B cell (primary cell): ENCODE results near the gene RELL2. TPM values are rescaled to one million over a fixed set of nuclear protein-coding genes. Genes with fewer than 3 reads are reported as not detected.

Experiments used
- ATAC-seq: fragments of 200-7000 bp; cut with Tn5 transposase; one replicate; pipeline ENCODE4 v1.10.0; 2021; ENCODE audit warnings: low read depth, mild to moderate bottlenecking, moderate number of reproducible peaks, moderate library complexity
- CTCF ChIA-PET: fragments of 350-600 bp; sonication (Branson Sonifier 250); formaldehyde crosslinking; loops from one replicate; lab custom pipeline; 2021; ENCODE audit warnings: antibody characterized with exemption, inconsistent platforms; lab: Charles Lee
- POLR2A ChIA-PET: fragments of 350-600 bp; sonication (Branson Sonifier 250); formaldehyde crosslinking; loops from one replicate; lab custom pipeline; 2021; ENCODE audit warnings: antibody characterized with exemption; lab: Charles Lee
- DNase-seq: peaks from one replicate; pipeline ENCODE4 v3.0.0; 2013
- H2AFZ ChIP-seq: 2 replicates; pipeline ENCODE4 v1.6.1; 2012; ENCODE audit warnings: mild to moderate bottlenecking, low read depth, low read length; ENCODE audit not compliant: insufficient read depth, poor library complexity, severe bottlenecking
- H3K27ac ChIP-seq, 2 donors: 1 replicate in 1 of 2; 2 replicates in 1 of 2; pipeline ENCODE4 v1.5.1; 2012 to 2013; ENCODE audit warnings: low read length in 2 of 2, mild to moderate bottlenecking in 2 of 2, moderate library complexity in 1 of 2
- H3K27me3 ChIP-seq, 4 experiments: fragments of 200-600 bp in 1 of 4; sonication (generic) in 1 of 4; replicated peaks in 1 of 4; 1 replicate in 2 of 4; 2 replicates in 2 of 4; pipeline versions ENCODE4 v1.6.1 to v1.7.0; 2013 to 2016; ENCODE audit warnings: low read length in 3 of 4, mild to moderate bottlenecking in 2 of 4, mixed read lengths in 1 of 4, moderate library complexity in 1 of 4; ENCODE audit not compliant: insufficient read depth in 4 of 4, control insufficient read depth in 3 of 4; ENCODE audit errors: control extremely low read depth in 1 of 4
- H3K36me3 ChIP-seq, 2 experiments: replicated peaks in 1 of 2; 1 replicate in 1 of 2; 2 replicates in 1 of 2; pipeline versions ENCODE4 v1.6.1 to v1.7.1; 2013; ENCODE audit warnings: low read length in 1 of 2; ENCODE audit not compliant: insufficient read depth in 2 of 2, control insufficient read depth in 1 of 2; ENCODE audit errors: control extremely low read depth in 1 of 2, extremely low read depth in 1 of 2
- H3K4me1 ChIP-seq, 2 donors: fragments of 200-600 bp in 1 of 2; sonication (generic) in 1 of 2; 1 replicate in 1 of 2; 2 replicates in 1 of 2; pipeline versions ENCODE4 v1.5.1 to v1.6.1; 2013 to 2017; ENCODE audit warnings: low read length in 2 of 2; ENCODE audit not compliant: control insufficient read depth in 2 of 2, insufficient read depth in 2 of 2
- H3K4me2 ChIP-seq: replicated peaks from 2 replicates; pipeline ENCODE3; 2012; ENCODE audit warnings: mild to moderate bottlenecking, low read depth, low read length; ENCODE audit not compliant: poor library complexity, severe bottlenecking
- H3K4me3 ChIP-seq, 5 experiments: fragments of 200-600 bp in 1 of 5; sonication (generic) in 1 of 5; 1 replicate in 3 of 5; 2 replicates in 2 of 5; pipeline versions ENCODE4 v1.5.1 to v1.7.0; 2011 to 2016; ENCODE audit warnings: low read length in 4 of 5, mild to moderate bottlenecking in 4 of 5, low read depth in 2 of 5, control low read depth in 1 of 5, moderate library complexity in 1 of 5; ENCODE audit not compliant: insufficient read depth in 1 of 5; ENCODE audit errors: control extremely low read depth in 1 of 5, extremely low read depth in 1 of 5
- H3K79me2 ChIP-seq: fragments of 200-600 bp; sonication (generic); one replicate; pipeline ENCODE4 v1.6.0; 2016; ENCODE audit warnings: low read length; ENCODE audit not compliant: control insufficient read depth, insufficient read depth
- H3K9ac ChIP-seq: fragments of 200-600 bp; sonication (generic); 2 replicates; pipeline ENCODE4 v1.6.1; 2017; ENCODE audit warnings: mild to moderate bottlenecking, low read length, moderate library complexity
- H3K9me3 ChIP-seq, 3 donors: one replicate each; pipeline versions ENCODE4 v1.6.1 to v1.7.1; 2013; ENCODE audit warnings: low read length in 2 of 3; ENCODE audit not compliant: control insufficient read depth in 2 of 3, insufficient read depth in 1 of 3; ENCODE audit errors: control extremely low read depth in 1 of 3
- H4K20me1 ChIP-seq: 2 replicates; pipeline ENCODE4 v1.6.0; 2012; ENCODE audit warnings: mild to moderate bottlenecking, low read length; ENCODE audit not compliant: insufficient read depth, control insufficient read depth, poor library complexity, severe bottlenecking
- H3K27ac Mint-ChIP-seq: one replicate; pipeline ENCODE4 v1.8.0; 2021; ENCODE audit warnings: mixed read lengths
- H3K27me3 Mint-ChIP-seq: one replicate; pipeline ENCODE4 v1.8.0; 2021; ENCODE audit warnings: mixed read lengths
- H3K4me1 Mint-ChIP-seq: one replicate; pipeline ENCODE4 v1.8.0; 2021; ENCODE audit warnings: mixed read lengths
- H3K4me3 Mint-ChIP-seq: one replicate; pipeline ENCODE4 v1.8.0; 2021; ENCODE audit warnings: mixed read lengths
- H3K9me3 Mint-ChIP-seq: one replicate; pipeline ENCODE4 v1.8.0; 2022; ENCODE audit warnings: mixed read lengths; ENCODE audit not compliant: insufficient read depth
- EZH2 ChIP-seq: IDR thresholded peaks from 2 replicates; pipeline ENCODE4 v1.6.1; 2012; ENCODE audit warnings: borderline replicate concordance, low read depth, mild to moderate bottlenecking, moderate library complexity, low read length; ENCODE audit not compliant: insufficient read depth, poor library complexity, severe bottlenecking
- WGBS: methylation state at CpG from one replicate; pipeline ENCODE4 v1.1.5; 2013; ENCODE audit warnings: missing lambda C conversion rate; ENCODE audit not compliant: insufficient coverage; 5-methylcytosine and 5-hydroxymethylcytosine counted together
- intact Hi-C: fragments of 100-400 bp; cut with micrococcal nuclease; formaldehyde crosslinking; loops from one replicate; pipeline ENCODE4 v1.10.0; 2022
- polyA minus RNA-seq: library from RNA; depleted of rRNA, polyadenylated mRNA; stranded (reverse); fragments of >200 nt; gene quantifications from 2 replicates; pipeline ENCODE4 v1.2.3, GENCODE V29; 2012
- polyA plus RNA-seq: library from polyadenylated mRNA; depleted of rRNA; stranded (reverse); fragments of >200 nt; gene quantifications from 2 replicates; pipeline ENCODE4 v1.2.3, GENCODE V29; 2012
- total RNA-seq, 2 donors: library from RNA; stranded (reverse); fragments of 120-200 nt in 1 of 2; gene quantifications; 1 replicate in 1 of 2; 2 replicates in 1 of 2; pipeline versions ENCODE4 v1.2.3 to v1.2.4, GENCODE V29; 2013 to 2022
- TF ChIP-seq, protein P1 (sequence below): fragments of 200-600 bp; IDR thresholded peaks from one replicate; pipeline ENCODE4 v1.8.0; 2022; ENCODE audit warnings: antibody characterized with exemption, mild to moderate bottlenecking

The RELL2 gene, protein sequence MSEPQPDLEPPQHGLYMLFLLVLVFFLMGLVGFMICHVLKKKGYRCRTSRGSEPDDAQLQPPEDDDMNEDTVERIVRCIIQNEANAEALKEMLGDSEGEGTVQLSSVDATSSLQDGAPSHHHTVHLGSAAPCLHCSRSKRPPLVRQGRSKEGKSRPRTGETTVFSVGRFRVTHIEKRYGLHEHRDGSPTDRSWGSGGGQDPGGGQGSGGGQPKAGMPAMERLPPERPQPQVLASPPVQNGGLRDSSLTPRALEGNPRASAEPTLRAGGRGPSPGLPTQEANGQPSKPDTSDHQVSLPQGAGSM
- total RNA-seq, result 11.6 and 12.1 TPM in 2 replicates
- total RNA-seq (2013), result 13.0 TPM
- 34.4 and 48.9 TPM in 2 replicates for polyA plus RNA-seq
- 13.6 and 13.8 TPM in 2 replicates for polyA minus RNA-seq

DNA sequence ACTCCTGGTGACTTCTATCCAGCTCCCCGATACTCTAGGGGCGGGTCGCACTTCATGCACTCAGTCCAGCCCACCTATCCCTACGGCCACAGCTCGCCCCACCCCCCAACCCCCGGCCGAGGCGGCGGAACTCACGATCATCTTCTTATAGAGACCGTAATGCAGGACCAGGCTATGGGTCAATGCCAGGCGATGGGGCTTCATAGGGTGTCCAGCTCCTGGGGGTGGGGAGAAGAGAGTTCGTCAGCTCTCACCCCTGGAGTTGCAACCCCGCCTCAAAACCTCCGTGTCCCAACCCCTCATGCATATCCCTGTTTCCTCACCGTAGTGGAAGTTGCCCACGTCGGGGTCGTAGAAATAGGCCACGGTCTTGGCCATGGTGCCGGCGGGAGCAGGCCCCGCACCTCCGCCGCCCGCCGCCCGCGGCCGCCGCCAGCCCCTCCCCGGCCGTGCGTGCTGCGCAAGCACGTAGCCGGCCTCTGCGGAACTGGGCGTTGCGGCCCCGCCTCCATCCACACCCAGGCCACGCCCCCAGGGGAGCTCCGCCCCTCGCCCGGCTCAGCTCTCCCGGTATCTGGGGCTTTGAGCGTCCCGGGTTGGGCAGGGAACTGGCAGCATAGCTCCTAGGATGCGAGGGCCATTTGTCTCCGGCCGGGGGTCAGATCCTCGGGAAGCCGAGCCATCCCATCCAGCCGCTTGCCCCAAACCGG, at the start of gene RELL2, which contains the start of gene HDAC3:
RELL2 (plus strand) TSS at position 585 of the 710 bp plus-strand sequence. CDS start 1,229 bp downstream, outside the sequence.
HDAC3 (minus strand) TSS at position 437 of the 710 bp plus-strand sequence; CDS start at position 378, 59 bp downstream.
- H3K36me3 ChIP-seq, result peaks cover 0 to 17% of the 10 kb centered on the region in 2 experiments
- H3K79me2 ChIP-seq, result peaks cover 51% of the 10 kb centered on the region
- Mint-ChIP-seq H3K27me3 (no peaks in the 10 kb centered on the region), H3K27ac (peak within 1 kb of the TSS; percentile 85), H3K9me3 (no peaks in the 10 kb centered on the region), H3K4me1 (peaks cover 39% of the 10 kb centered on the region), H3K4me3 (peak within 1 kb of the TSS; percentile 94)
- peak within 1 kb of the TSS; percentile 93 for H3K4me2 ChIP-seq
- intact Hi-C loops, result loop anchor here (1.0 to 2.0 kb wide), 6 partner anchors 15 to 333 kb away; partner anchors contain the start of genes DELE1, FCHSD1 and RNF14
- no peaks in the 10 kb centered on the region for H3K9me3 ChIP-seq
- H3K9ac ChIP-seq, result peak within 1 kb of the TSS; percentile 97
- ATAC-seq (peak; percentile 89), DNase-seq (peak; percentile 94)
- POLR2A ChIA-PET, result interaction anchor here (0.5 to 3.6 kb wide), 12 partner anchors 12 to 239 kb away, joined by 3 to 22 read pairs (median 4); partner anchors contain the start of genes DIAPH1 and FCHSD1
- H4K20me1 ChIP-seq, result peaks cover 23% of the 10 kb centered on the region
- H2AFZ ChIP-seq, result peak within 1 kb of the TSS; percentile 97
- TF ChIP-seq EZH2, result no peak
- TF ChIP-seq, protein P1, sequence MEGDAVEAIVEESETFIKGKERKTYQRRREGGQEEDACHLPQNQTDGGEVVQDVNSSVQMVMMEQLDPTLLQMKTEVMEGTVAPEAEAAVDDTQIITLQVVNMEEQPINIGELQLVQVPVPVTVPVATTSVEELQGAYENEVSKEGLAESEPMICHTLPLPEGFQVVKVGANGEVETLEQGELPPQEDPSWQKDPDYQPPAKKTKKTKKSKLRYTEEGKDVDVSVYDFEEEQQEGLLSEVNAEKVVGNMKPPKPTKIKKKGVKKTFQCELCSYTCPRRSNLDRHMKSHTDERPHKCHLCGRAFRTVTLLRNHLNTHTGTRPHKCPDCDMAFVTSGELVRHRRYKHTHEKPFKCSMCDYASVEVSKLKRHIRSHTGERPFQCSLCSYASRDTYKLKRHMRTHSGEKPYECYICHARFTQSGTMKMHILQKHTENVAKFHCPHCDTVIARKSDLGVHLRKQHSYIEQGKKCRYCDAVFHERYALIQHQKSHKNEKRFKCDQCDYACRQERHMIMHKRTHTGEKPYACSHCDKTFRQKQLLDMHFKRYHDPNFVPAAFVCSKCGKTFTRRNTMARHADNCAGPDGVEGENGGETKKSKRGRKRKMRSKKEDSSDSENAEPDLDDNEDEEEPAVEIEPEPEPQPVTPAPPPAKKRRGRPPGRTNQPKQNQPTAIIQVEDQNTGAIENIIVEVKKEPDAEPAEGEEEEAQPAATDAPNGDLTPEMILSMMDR, result no peak
- peaks cover 30 to 36% of the 10 kb centered on the region in 2 donors for H3K4me1 ChIP-seq
- under 1% methylated on average over 46 of the region's 55 CpGs for WGBS
- H3K27me3 ChIP-seq, result no peaks in the 10 kb centered on the region
- H3K4me3 ChIP-seq, result peak within 1 kb of the TSS; percentile 70 to 99 (median 82)
- peak within 1 kb of the TSS; percentile 58 to 77 for H3K27ac ChIP-seq
- CTCF ChIA-PET, result interaction anchor here (0.8 to 10.3 kb wide), 20 partner anchors 10 to 380 kb away, joined by 3 to 124 read pairs (median 5); partner anchors contain the start of genes DIAPH1, FCHSD1, PCDHGA10 and RNF14
